HEK293T (cell line): ENCODE measurements around the gene NRP2.

Source experiments
- CTCF ChIA-PET: fragments of 350-600 bp; formaldehyde crosslinking; extraction: SDS; loops from one replicate; lab custom pipeline; 2021; ENCODE audit warnings: antibody characterized with exemption, inconsistent platforms; lab: Yijun Ruan, JAX
- POLR2A ChIA-PET: fragments of 350-600 bp; formaldehyde crosslinking; extraction: SDS; loops from one replicate; lab custom pipeline; 2020; ENCODE audit warnings: antibody characterized with exemption, inconsistent platforms; lab: Yijun Ruan, JAX
- DNase-seq: peaks from one replicate; pipeline ENCODE4 v3.0.0; 2012; ENCODE audit warnings: mixed read lengths; ENCODE audit errors: extremely low spot score
- ARNT ChIP-seq: fragments of 450-650 bp; IDR thresholded peaks from 2 replicates; pipeline ENCODE4 v1.6.1; 2017; ENCODE audit warnings: mild to moderate bottlenecking
- BHLHE40 ChIP-seq: fragments of 450-650 bp; IDR thresholded peaks from 2 replicates; pipeline ENCODE4 v1.6.1; 2016; ENCODE audit warnings: mild to moderate bottlenecking, moderate library complexity, borderline replicate concordance
- CTBP1 ChIP-seq: fragments of 450-650 bp; IDR thresholded peaks from 2 replicates; pipeline ENCODE4 v1.6.1; 2016; ENCODE audit warnings: borderline replicate concordance
- ELF4 ChIP-seq: fragments of 450-650 bp; IDR thresholded peaks from 2 replicates; pipeline ENCODE4 v1.6.1; 2017; ENCODE audit warnings: antibody characterized with exemption
- FOXA1 ChIP-seq: fragments of 450-650 bp; IDR thresholded peaks from 2 replicates; pipeline ENCODE4 v1.6.1; 2016; ENCODE audit warnings: mild to moderate bottlenecking
- FOXK2 ChIP-seq: fragments of 450-650 bp; IDR thresholded peaks from 2 replicates; pipeline ENCODE4 v1.6.1; 2016; ENCODE audit warnings: mild to moderate bottlenecking
- FOXM1 ChIP-seq: fragments of 450-650 bp; IDR thresholded peaks from 2 replicates; pipeline ENCODE4 v1.6.1; 2017; ENCODE audit warnings: mild to moderate bottlenecking, borderline replicate concordance
- HDGF ChIP-seq: fragments of 450-650 bp; IDR thresholded peaks from 2 replicates; pipeline ENCODE4 v1.6.1; 2017; ENCODE audit warnings: antibody characterized with exemption, borderline replicate concordance
- L3MBTL2 ChIP-seq: fragments of 450-650 bp; conservative IDR thresholded peaks from 2 replicates; pipeline ENCODE4 v1.6.1; 2016; ENCODE audit warnings: mild to moderate bottlenecking
- LEF1 ChIP-seq: fragments of 450-650 bp; IDR thresholded peaks from 2 replicates; pipeline ENCODE4 v1.6.1; 2017; ENCODE audit warnings: mild to moderate bottlenecking, borderline replicate concordance
- NFRKB ChIP-seq: fragments of 450-650 bp; IDR thresholded peaks from 2 replicates; pipeline ENCODE4 v1.6.1; 2016; ENCODE audit warnings: mild to moderate bottlenecking, moderate library complexity
- PKNOX1 ChIP-seq: fragments of 450-650 bp; IDR thresholded peaks from 2 replicates; pipeline ENCODE4 v1.6.1; 2016
- SP1 ChIP-seq: fragments of 450-650 bp; IDR thresholded peaks from 2 replicates; pipeline ENCODE4 v1.6.1; 2017
- SUZ12 ChIP-seq: fragments of 450-650 bp; IDR thresholded peaks from 2 replicates; pipeline ENCODE4 v1.6.1; 2016; ENCODE audit warnings: mild to moderate bottlenecking
- TARDBP ChIP-seq: fragments of 450-650 bp; IDR thresholded peaks from 2 replicates; pipeline ENCODE4 v1.6.1; 2016
- ZNF384 ChIP-seq: fragments of 450-650 bp; IDR thresholded peaks from 2 replicates; pipeline ENCODE4 v1.6.1; 2016

NRP2 gene

GRCh38 chr2:205814039-205814364 lies 131.7 kb downstream of the NRP2 start:
- DNase-seq: no peak
- no peak for TF ChIP-seq TARDBP
- POLR2A ChIA-PET: no interaction called here
- CTCF ChIA-PET: interaction anchor here (0.7 kb wide), 1 partner anchor 86 kb away, joined by 3 read pairs; no protein-coding TSS in a partner anchor

- POLR2A ChIA-PET: no interaction called here
- no peak for DNase-seq
- CTCF ChIA-PET: no interaction called here
- TF ChIP-seq PKNOX1: no peak
- no peak for TF ChIP-seq SP1
- TF ChIP-seq FOXM1: no peak
- TF ChIP-seq BHLHE40: no peak
- no peak for TF ChIP-seq L3MBTL2
- TF ChIP-seq ZNF384: no peak
- TF ChIP-seq FOXK2: no peak
- TF ChIP-seq HDGF: no peak
- no peak for TF ChIP-seq ARNT
These were observed 133.4 kb downstream of the NRP2 start for GRCh38 chr2:205815673-205816072.

- TF ChIP-seq BHLHE40: no peak
- no peak for TF ChIP-seq ELF4
- TF ChIP-seq LEF1: no peak
- no peak for TF ChIP-seq FOXA1
- TF ChIP-seq SUZ12: no peak
- no peak for TF ChIP-seq L3MBTL2
- no peak for TF ChIP-seq CTBP1
- TF ChIP-seq TARDBP: no peak
- no peak for TF ChIP-seq SP1
- TF ChIP-seq HDGF: no peak
- ChIA-PET POLR2A (no interaction called here), CTCF (no interaction called here)
- no peak for DNase-seq
These were observed 134.0 kb downstream of the NRP2 start for GRCh38 chr2:205816268-205816667.

GRCh38 chr2:205822579-205822978 lies 140.3 kb downstream of the NRP2 start:
- POLR2A ChIA-PET: no interaction called here
- DNase-seq: no peak
- CTCF ChIA-PET: no interaction called here
- TF ChIP-seq SUZ12 (no peak), FOXM1 (no peak), ELF4 (no peak), FOXK2 (no peak), ARNT (no peak), ZNF384 (no peak), LEF1 (no peak), BHLHE40 (no peak), CTBP1 (no peak), L3MBTL2 (no peak), PKNOX1 (no peak)

GRCh38 chr2:205827809-205828365 lies 145.6 kb downstream of the NRP2 start:
- ChIA-PET POLR2A (no interaction called here), CTCF (no interaction called here)
- TF ChIP-seq FOXK2: no peak
- TF ChIP-seq SUZ12: no peak
- DNase-seq: no peak

- POLR2A ChIA-PET: no interaction called here
- TF ChIP-seq FOXA1 (no peak), BHLHE40 (no peak), SUZ12 (no peak), ELF4 (no peak), CTBP1 (no peak), FOXM1 (no peak), PKNOX1 (no peak), ARNT (no peak), TARDBP (no peak), LEF1 (no peak), NFRKB (no peak), FOXK2 (no peak), HDGF (no peak), ZNF384 (no peak), SP1 (no peak)
- DNase-seq: no peak
- CTCF ChIA-PET: no interaction called here
These were observed 151.6 kb downstream of the NRP2 start for GRCh38 chr2:205833864-205834263.

GRCh38 chr2:205834796-205835195 lies 152.5 kb downstream of the NRP2 start:
- TF ChIP-seq FOXM1: no peak
- TF ChIP-seq NFRKB: no peak
- TF ChIP-seq FOXK2: no peak
- no peak for TF ChIP-seq CTBP1
- TF ChIP-seq ARNT: no peak
- no peak for TF ChIP-seq L3MBTL2
- no peak for TF ChIP-seq ZNF384
- TF ChIP-seq HDGF: no peak
- TF ChIP-seq FOXA1: no peak
- TF ChIP-seq LEF1: no peak
- no peak for TF ChIP-seq TARDBP
- no peak for TF ChIP-seq SP1
- TF ChIP-seq SUZ12: no peak
- POLR2A ChIA-PET: no interaction called here
- DNase-seq: no peak
- CTCF ChIA-PET: no interaction called here
